Stimulated activated CD8-positive, alpha-beta memory T cell treated with anti-CD3 and anti-CD28 coated beads, Interleukin-15, amount 100 ng/mL, for 1 hour (primary cell): ENCODE results near the gene PNKP.

Experiments used
- DNase-seq: peaks from one replicate; pipeline ENCODE4 v3.0.0-alpha.2; 2020; ENCODE audit warnings: low read depth

Gene PNKP

DNA sequence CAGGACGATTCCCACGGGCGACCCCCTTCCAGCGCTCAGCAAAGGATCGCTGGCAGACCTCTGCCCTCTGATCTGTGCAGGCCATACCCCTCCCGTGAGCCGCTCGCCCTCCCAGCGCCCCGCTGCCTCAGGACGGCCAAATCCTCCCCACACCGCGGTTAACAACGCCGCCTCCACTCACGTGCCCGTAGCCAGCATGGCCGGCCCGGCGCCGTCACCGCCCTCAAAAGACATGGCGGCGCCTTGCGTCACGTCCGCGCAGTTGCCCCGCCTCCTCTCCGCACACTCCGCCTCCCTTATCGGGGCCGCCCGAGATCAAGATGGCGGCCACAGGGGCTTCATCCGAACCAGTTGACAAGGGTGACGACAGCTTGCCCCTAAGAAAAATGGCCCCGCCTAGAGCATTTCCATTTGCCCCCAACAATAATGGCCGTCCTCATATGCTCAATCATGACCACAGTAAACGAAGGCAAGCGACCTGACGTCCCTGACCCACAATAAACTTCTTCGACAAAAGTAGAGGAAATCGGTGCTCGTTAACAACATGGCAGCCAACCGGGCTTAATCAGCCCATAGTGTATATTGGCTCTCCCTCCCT lies 9.1 kb upstream of the PNKP start:
- peak; percentile 95 for DNase-seq

DNA sequence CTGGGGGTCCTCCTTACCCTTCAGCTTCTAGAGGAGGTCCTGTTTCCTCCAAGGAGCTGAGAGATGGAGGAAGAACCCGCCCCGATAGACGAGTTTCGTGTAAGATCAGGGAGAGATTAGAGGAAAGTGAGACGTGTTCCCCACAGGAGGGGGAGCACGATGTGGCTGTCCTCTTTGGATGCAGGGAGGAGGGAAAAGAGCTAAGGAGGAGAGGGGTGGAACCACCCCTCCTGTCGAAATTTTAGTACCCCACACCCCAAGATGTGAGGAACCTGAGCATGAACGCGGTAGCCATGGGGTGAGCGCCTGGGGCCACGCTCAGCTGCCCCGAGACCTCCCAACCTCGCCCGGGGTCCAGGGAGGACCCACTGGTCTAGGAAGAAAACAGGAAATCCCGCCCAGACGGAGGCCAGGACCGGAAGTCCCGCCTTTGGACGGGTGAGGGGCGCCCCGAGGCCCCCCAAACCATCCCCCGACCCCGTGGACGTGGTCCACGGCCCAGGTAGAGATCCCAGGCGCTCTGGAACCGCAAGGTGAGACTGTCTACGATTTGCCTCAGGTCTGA lies 8.6 kb upstream of the PNKP start:
- DNase-seq, result peak; percentile 39

DNA sequence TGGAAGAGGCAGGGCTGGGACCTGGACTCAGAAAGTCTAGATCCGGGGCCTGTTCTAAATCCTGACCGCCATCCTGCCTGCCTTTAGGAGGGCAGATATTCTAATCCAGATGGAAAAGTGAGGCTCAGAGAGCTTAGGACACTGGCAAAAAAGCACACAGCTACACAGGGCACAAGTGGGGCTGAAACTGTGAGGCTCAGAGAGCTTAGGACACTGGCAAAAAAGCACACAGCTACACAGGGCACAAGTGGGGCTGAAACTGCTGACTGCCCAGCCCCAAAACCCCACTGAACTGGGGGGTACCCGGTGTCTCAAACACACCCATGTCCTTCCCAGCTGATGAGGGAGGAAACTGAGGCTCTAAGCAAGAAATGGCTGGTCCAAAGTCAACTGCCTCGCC lies 7.8 kb upstream of the PNKP start:
- no peak for DNase-seq

DNA sequence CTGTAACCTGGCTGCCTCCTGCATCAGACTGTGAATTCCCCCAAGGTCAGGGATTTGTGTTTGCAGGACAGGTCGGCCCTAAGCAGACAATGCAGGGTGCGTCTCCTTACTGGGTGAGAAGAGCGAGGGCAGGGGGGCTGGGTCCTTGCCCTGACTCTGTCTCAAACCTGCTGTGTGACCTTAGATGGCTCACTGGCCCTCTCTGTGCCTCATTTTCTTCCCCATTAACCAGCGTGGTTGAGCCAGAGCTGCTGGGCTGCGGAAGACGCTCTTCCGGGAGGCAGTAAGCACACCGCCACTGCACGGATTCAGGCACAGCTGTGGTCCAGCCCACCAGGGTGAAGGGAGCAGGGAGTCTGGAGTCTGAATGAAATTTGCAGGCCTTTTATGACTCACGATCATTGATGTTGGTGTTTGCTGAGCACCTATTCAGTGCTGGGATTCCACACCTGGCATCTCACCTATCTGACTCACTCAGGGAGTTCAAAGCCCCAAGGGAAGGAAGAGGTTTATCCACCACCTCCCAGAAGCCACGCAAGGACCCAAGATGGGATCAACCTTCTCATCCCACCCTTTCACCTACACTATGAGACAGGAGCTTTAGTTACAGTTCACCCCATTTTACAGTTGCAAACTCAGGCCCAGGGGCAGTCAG lies 7.3 kb upstream of the PNKP start:
- no peak for DNase-seq

DNA sequence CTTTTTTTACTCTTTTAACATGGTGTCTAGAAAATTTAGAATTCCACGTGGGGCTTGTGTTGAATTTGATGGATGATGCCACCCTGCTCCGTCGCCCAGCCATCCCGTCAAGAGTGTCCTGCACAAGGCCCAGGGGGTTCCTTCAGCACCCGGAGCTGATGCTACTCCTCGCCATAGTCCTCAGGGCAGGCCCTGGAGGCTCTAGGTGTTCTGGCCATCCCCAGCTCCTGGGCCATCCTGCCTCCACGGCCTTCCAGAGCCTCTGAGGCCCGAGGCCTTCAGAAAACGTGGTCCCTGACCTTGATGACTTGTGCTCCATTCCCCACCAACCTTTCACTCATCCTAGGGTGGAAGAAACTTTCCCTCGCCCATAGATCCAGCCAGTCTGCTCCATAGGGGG lies 6.5 kb upstream of the PNKP start:
- no peak for DNase-seq

DNA sequence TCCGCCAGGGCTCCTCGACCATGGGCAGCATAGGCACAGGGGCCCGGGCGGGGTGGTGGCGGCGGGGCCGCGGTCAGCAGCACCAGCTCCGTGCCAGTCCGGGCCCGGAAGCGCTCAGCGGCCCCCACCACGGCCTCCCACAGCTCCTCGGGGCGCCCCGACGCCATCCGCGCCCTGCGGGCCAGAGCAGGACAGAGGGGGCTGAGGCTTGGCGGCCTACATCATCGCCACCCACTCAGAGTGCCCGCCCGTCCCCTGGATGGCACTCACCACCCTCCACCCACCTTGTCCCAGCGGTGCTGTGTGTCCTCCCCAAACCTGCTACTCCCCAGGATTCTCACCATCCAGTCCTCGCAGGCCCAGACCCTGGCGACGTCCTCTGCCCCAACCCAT lies 5.7 kb upstream of the PNKP start:
- no peak for DNase-seq

DNA sequence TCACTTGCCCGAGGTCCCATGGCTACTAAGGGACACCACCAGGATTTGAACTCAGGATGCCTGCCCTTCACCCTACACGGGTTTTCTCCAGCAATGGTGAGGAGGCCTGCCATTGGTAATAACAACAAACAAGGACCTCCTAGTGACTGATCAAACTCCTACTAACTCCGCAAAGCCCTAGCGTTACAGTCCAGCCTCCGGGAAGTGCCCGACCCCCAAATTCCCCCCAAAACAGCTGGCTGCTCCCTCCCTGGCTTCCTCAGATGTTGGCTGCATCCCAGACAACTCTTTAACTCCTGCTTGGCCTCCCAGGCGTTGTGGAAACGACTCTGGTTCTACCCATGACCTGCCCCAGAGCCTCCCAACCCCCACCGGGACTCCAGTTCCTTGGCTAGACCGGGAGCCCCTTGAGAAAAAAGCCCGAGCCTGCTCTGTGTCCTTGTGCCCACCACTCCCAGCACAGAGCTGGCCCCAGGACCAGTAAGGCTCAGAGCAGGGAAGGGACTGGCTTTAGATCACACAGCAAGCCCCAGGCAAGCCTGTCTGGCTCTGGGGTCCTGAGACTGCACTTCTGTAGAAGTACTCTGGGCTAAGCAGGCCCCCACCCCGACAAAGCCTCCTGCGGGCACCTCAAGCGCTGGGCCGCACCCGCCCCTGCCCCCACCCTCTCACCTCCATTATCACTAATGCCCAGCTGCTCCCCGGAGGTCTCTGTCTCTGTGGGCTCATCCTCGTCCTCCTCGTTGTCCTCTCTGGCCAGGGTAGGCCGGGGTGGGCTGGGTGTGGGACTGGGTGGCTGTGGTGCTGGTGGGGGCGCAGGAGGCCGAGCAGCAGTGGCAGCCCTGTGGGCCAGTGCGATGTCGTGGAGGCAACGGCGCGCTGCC lies 5.1 kb upstream of the PNKP start:
- no peak for DNase-seq

DNA sequence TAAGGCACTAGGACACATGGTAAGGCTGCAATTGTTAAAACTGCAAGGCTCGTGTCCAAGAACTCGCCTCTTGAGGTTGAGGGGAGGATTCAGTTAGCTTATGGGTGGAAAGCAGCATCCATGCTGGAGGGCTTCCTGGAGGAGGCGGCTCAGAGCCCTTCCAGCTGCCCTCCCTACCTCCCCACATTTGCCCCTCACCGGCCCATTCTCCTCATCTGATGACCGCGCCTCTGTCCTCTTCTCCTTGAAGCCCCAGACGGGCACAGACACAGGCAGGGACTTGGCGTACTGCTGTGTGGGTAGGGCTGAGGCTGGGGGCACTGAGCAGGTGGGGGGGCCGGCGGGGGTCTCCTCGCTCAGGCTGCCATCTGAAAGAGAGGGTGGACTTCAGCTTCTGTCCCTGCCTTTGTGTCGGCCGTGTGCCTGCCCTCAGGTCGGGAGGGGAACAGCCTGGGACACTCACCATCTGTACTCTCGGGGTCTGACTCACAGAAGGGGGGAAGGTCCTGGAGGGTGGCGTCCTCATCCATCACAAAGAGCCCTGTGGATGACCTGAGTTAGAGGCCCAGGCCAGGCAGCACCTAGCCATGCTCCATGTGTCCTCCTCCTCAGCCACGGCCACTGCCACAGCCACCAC lies 4.1 kb upstream of the PNKP start:
- DNase-seq, result no peak

DNA sequence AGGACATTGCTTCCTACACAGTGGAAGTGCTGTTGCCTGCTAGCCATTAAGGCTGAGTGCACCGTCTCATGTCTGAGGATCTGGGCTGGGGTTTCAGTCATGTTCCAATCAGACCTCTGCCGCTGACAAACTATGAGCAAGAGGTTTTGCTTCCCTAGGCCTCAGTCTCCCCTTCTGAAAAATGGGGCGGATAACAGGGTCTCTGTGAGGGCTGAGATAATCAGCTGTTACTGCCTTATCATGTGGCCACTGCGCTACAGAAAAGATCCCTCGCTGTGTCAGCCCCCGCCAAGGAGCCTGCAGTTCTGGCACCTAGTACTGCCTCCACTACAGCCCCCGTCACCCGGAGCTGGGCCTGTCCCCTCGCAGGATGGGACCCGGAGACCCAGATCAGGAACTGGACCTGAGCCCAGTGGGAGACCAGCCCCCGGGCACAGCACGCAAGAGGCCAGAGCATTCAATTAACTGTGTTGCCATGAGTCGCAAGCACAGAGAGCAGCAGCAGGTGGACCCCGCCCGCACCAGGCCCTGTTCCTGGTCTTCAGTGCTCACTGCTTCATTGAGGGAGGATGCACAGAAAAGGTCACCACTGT lies 3.0 kb upstream of the PNKP start:
- no peak for DNase-seq

DNA sequence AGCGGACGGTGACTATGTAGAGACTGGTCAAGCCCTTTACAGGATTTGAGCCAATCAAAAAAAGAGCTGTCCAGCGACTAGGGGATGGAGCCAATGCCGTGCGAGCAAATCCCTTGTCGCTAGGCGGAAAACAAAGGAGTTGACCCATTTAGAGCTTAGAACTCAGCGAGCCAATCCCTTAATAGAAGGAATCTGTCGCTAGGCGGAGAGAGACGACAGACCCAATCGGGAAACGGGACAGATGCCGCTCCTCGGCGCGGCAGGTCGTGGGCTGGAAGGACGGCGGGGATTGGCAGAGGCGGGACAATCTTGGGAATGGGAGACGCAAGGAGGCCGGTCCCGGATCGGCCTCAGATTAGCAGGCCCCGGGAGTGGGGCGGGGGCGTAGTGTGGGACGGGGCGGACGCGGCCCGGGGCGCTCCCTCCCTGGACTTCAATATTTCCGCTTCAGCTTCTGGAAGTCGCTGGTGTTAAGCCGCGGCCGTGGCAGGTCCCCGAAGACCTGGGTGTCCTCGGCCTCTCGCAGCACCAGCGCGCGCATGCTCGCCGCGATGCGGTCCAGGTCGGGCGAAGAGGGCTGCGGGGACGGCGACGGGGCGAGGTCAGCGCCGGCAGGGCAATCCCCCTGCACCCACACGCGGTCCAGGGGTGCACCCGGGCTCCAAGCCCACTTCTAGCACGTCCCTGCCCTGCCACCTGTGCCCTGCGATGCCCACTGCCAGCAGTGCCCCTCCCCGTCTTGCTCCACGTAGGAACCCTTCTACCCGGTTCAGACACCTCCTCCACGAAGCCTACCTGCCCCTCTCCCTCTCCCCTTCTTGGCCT lies 2.3 kb upstream of the PNKP start:
- peak; percentile 77 for DNase-seq

DNA sequence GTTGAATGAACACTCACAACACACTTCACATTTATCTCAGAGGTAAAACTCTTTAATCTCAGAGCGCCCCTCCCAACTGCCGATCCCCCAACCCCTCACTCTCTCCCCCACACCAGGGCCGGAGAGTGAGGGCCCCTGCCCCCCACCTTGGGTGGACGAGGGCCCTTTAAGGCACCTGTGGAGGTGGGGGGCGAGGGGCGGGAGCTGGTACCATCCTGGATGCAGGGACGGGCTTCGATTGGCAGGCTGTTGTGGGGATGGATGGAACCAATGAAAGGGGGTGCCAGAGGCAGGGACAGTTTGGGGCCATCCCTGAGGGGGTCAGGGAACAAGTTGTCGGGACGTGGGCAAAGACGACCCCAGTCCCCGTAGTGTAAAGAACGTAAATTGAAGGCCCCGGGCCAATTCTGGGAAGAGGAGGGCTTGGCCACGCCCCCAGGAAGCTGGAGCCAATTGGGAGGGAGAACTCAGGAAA lies 1.7 kb upstream of the PNKP start:
- no peak for DNase-seq

DNA sequence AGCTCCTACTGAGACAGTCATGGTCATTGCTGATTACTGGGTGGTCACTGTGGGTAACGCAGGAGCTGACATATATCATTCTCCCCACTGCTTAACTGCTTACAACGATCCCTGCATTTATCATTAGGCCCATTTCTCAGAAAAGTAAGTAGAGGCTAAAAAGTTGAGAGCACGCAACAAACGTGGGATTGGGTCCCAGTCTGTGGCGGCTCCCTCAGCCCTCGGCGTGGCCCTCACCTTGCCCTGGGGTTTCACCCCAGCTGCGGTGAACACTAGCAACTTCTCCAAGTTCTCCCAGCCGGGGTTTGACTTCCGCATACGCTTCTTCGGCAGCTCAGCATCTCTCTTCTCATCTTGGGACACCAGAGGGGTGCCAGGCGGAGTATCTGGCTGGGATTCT lies 2.5 kb downstream of the PNKP start:
- DNase-seq, result no peak

DNA sequence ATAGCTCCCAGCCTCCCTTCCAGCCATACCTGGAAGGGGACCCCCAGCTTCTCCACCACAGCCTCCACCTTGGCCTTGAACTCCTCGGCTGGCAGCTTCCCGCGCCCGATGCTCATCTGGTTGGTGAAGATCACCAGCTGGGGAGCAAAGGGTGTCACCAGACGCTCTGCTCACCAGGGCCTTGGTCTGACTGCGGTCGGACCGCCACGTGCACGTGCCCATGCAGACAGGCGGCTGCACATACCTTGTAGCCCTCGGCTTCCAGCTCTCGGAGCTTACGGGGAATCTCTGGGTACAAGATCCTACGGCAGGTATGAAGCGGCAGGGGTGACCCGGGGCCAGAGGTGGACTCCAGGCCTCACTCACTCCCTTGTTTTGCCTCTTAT lies 3.4 kb downstream of the PNKP start:
- no peak for DNase-seq

DNA sequence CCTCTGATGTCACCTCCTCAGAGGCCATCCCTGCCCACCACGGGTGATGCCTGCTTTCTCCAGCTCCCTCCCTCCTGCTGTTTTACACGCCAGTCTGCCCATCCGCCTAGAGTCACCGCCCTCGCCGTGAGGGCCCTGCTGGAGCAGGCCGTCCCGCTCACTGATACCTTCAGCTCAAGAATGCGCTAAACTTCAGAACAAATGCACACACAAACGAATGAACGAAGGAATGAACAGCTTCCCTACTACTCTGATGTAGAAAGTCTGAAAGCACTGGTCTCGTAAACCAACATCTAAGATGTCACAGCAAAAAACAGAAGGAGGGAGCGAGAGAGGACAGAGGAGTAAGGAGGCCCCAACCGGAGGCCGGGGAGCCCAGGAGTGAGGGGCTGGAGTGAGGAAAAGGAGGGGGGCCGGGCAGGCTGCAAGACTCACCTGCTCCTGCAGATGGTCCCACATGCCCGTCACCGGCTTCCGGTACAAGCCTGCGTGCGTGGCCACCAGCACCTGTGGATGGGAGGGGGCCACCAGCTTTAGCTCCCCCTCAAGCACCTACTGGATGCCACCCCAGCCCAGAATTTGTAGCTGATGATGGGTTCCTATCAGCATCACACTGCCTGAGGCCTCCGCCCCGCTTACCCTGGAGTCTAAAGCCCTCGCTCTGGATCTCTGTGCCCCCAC lies 4.0 kb downstream of the PNKP start:
- DNase-seq, result no peak

DNA sequence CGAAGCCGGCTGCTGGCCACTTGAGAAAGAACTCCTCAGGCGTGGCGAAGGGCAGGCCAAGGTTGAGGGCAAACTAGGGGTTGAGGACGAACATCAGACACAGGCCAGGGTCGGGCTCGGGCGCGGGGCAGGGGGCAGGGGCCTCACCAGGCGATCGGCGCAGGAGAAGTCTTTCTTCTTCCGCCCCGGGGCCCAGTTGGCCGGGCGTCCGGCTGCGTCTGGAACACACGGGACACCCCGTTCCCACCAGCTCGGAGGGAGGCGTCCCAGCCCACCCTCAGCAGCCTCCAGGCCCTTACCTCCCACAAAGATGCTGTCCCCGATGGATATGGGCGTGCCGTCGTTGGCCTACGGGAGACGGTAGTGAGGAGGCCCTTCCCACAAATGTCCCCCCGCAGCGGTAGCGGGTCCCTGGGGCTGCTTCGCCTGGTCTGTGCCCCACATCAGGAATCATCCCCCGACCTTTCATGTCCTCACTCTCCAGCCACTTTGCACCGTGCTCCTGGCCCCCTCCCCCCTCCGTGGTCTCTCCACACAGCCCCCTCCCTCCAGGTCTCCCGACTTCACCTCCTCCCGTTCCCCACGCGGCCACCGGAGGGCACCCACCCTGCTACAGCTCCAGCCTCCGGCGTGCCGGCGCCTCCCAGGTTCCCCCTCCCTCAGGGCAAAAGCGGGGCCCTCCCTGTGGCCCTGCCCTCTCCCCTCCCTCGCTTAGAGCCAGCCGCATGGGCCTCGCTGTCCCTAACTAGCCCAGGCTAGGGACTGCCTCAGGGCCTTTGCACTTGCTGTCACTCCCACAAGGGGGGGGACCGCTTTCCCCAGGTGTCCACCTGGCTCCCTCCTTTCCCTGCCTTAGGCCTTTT lies 4.8 kb downstream of the PNKP start:
- no peak for DNase-seq

DNA sequence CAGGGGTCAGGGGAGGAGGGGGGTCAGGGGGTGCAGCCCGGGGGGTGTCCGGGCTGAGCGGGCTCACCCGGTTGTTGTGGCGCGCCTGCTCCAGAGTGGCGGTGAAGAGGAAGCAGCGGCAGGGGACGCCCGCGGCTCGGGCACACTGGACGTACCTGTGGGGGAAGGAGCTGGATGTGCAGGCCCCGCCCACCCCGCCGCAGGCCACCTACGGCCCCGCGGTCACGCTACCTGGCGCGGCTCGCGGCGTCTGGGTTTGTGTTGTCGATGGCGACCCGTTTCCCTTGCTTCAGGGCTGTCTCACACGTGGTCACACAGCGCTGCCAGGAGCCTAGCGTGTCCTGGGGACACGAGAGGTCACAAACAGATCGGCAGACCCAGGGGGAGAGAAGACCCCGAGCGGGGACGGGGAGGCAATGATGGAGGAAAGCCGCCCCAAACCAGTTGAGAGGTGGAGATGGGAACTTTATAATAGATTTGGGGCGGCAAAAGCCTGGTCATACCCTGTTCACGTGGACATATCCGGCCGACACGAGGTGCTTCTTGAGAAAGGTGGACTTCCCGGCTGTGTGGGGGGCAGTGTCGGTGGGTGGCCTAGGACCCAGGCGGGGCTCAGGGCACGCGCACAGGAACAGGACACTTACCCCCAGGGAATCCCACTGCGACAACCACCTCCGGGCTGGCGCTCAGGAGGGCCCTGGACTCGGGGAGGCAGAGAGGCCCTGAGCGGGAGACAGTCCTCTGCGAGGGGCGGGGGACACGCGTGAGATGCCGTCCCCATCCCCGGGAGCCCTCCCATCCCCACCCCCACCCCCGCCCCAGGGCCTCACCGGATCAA lies 5.6 kb downstream of the PNKP start:
- no peak for DNase-seq

DNA sequence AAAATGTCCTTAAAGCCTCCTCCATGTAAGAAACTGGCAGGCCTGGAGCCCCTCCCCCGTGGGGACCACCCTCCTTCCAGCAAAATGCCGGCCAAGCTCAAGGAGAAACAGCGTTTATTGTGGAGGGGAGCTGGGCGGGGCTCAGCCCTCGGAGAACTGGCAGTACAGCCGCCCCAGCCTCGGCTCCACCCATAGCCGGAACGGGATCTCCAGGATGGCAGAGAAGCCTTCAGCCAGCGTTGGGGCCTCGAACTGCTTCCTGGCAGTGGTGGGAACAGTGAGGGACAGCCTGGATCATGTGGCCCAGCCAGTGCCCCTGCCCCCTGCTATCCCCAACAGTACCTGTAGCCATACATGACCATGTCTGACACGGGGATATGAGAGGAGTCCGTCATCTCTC lies 6.3 kb downstream of the PNKP start:
- no peak for DNase-seq

DNA sequence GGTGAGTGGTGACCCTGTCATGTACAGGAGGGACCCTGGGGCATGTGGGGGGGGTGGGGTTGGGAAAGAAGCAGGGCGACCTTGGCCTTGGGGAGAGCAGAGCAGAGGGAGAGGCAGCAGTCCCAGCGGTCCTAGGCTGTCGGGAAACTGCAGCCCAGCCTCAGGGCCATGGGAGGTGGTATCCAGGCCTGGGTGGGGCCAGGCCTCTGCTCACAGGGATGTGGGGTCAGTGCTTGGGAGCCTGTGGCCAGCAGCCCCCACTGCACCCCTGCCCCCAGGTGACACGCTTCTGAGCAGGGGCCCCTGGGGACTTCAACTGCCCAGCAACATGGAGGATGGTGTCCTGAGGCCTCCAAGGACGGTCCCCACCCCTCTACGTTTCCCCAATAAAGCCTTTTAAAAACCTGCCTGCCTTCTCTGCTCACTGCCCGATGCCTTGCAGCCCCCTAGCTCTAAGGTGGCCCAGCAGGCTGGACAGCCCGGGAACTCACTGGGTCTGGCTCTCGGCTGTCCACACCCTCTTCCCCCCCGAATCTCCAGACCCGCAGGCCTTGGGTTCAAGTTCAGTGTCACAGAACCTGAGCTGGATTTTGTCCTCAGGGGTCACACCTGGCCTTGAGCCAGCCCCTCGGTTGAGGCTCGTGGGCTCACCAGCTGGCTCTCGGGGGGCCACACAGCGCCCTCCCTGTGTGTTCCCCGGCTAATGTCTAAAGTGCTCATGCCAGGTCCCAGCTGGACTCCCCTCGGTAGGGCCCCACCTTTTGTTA lies 6.9 kb downstream of the PNKP start:
- no peak for DNase-seq
